ENCODE measurements around the gene MAP4K3.
"Not testable (repeated sequence)": the region's sequence is repeated elsewhere in the genome, so short reads cannot be mapped to it uniquely, and the experiment has no call there.

GRCh38 chr2:39244963-39245625 is 192.0 kb downstream of the MAP4K3 start:
- not testable (repeated sequence) for TF ChIP-seq CTCF (IDR thresholded peaks at IDR 0.05 in 2 of 3, conservative IDR thresholded peaks at IDR 0.05 in 1 of 3; ENCODE audit: control insufficient read depth in 2 of 3, extremely low read depth in 1 of 3, insufficient read depth in 1 of 3, low read depth in 3 of 3, low read length in 3 of 3); RB1 (IDR thresholded peaks at IDR 0.05; ENCODE audit: borderline replicate concordance); PBX3 (IDR thresholded peaks at IDR 0.05; ENCODE audit: insufficient replicate concordance, low read depth, low read length); POLR2AphosphoS5 (IDR thresholded peaks at IDR 0.05; ENCODE audit: low read length); TCF7 (IDR thresholded peaks at IDR 0.05; ENCODE audit: borderline replicate concordance); BHLHE40 (IDR thresholded peaks at IDR 0.05; ENCODE audit: borderline replicate concordance in 1 of 2, low read depth in 2 of 2, low read length in 1 of 2); MXI1 (IDR thresholded peaks at IDR 0.05; ENCODE audit: low read depth, low read length); MEF2A (IDR thresholded peaks at IDR 0.05; ENCODE audit: insufficient read depth, low read depth, low read length); SRF (IDR thresholded peaks at IDR 0.05; ENCODE audit: low read depth in 2 of 2, low read length in 2 of 2); EGR1 (IDR thresholded peaks at IDR 0.05; ENCODE audit: borderline replicate concordance in 1 of 2, low read depth in 2 of 2, low read length in 2 of 2); NFIC (IDR thresholded peaks at IDR 0.05; ENCODE audit: low read depth, low read length); ATF2 (IDR thresholded peaks at IDR 0.05; ENCODE audit: low read length); EP300 (IDR thresholded peaks at IDR 0.05; ENCODE audit: borderline replicate concordance in 1 of 2, control insufficient read depth in 1 of 2, low read depth in 2 of 2, low read length in 2 of 2); SP1 (IDR thresholded peaks at IDR 0.05; ENCODE audit: low read depth, low read length)
